ENCODE results near the gene PRSS53.
"Not testable (repeated sequence)": the region's sequence is repeated elsewhere in the genome, so short reads cannot be mapped to it uniquely, and the experiment has no call there.

PRSS53 gene

GRCh38 chr16:31088459-31089183 lies at the start of gene PRSS53:
Gene PRSS53 (minus strand): TSS chr16:31088943. CDS start chr16:31088809, 134 bp downstream.
- DNase-seq (ENCODE audit: low read depth in 2 of 2), result no peak

GRCh38 chr16:31136822-31137499 lies 48.2 kb upstream of the PRSS53 start:
- not testable (repeated sequence) for DNase-seq (ENCODE audit: low read depth in 2 of 2)

- DNase-seq (ENCODE audit: low read depth in 2 of 2), result no peak
These were observed 47.5 kb upstream of the PRSS53 start for GRCh38 chr16:31136287-31136662.

- no peak for DNase-seq (ENCODE audit: low read depth in 2 of 2)
These were observed 47.0 kb upstream of the PRSS53 start, which contains the start of gene PRSS8 for GRCh38 chr16:31135535-31136286. Gene PRSS8 (minus strand): TSS chr16:31135727. CDS start chr16:31135498, 229 bp downstream.

GRCh38 chr16:31134625-31135534 lies 46.1 kb upstream of the PRSS53 start:
- DNase-seq (ENCODE audit: low read depth in 2 of 2), result no peak

- no peak for DNase-seq (ENCODE audit: low read depth in 2 of 2)
These were observed 45.4 kb upstream of the PRSS53 start for GRCh38 chr16:31134091-31134571.

GRCh38 chr16:31133046-31133501 lies 44.3 kb upstream of the PRSS53 start:
- no peak for DNase-seq (ENCODE audit: low read depth in 2 of 2)

- DNase-seq (ENCODE audit: low read depth in 2 of 2), result no peak
These were observed 43.7 kb upstream of the PRSS53 start for GRCh38 chr16:31132303-31132979.

- no peak for DNase-seq (ENCODE audit: low read depth in 2 of 2)
These were observed 43.1 kb upstream of the PRSS53 start for GRCh38 chr16:31131841-31132271.

GRCh38 chr16:31131416-31131815 lies 42.7 kb upstream of the PRSS53 start:
- DNase-seq (ENCODE audit: low read depth in 2 of 2), result no peak

- DNase-seq (ENCODE audit: low read depth in 2 of 2), result no peak
These were observed 42.2 kb upstream of the PRSS53 start for GRCh38 chr16:31130899-31131298.

- DNase-seq (ENCODE audit: low read depth in 2 of 2), result no peak
These were observed 41.7 kb upstream of the PRSS53 start for GRCh38 chr16:31130336-31130891.

- no peak for DNase-seq (ENCODE audit: low read depth in 2 of 2)
These were observed 41.0 kb upstream of the PRSS53 start for GRCh38 chr16:31129568-31130335.

- no peak for DNase-seq (ENCODE audit: low read depth in 2 of 2)
These were observed 40.2 kb upstream of the PRSS53 start for GRCh38 chr16:31128711-31129567.

- DNase-seq (ENCODE audit: low read depth in 2 of 2), result no peak
These were observed 38.4 kb upstream of the PRSS53 start for GRCh38 chr16:31127182-31127581.

GRCh38 chr16:31125844-31126243 lies 37.1 kb upstream of the PRSS53 start:
- no peak for DNase-seq (ENCODE audit: low read depth in 2 of 2)

GRCh38 chr16:31120129-31120528 lies 31.4 kb upstream of the PRSS53 start:
- DNase-seq (ENCODE audit: low read depth in 2 of 2), result no peak
